SK-N-SH (cell line): ENCODE data around the gene SH3RF2.

ENCODE experiments used
- EZH2phosphoT487 ChIP-seq: fragments of 200-600 bp; sonication (generic); IDR thresholded peaks from 2 replicates; pipeline ENCODE4 v1.6.1; 2017; ENCODE audit warnings: low read depth, mixed run types, mild to moderate bottlenecking, antibody characterized with exemption, moderate library complexity, borderline replicate concordance
- TF ChIP-seq, protein P1 (sequence below): fragments of 200-600 bp; sonication (generic); IDR thresholded peaks from 2 replicates; pipeline ENCODE4 v1.6.1; 2017; ENCODE audit warnings: antibody characterized with exemption, mild to moderate bottlenecking, moderate library complexity

DNA sequence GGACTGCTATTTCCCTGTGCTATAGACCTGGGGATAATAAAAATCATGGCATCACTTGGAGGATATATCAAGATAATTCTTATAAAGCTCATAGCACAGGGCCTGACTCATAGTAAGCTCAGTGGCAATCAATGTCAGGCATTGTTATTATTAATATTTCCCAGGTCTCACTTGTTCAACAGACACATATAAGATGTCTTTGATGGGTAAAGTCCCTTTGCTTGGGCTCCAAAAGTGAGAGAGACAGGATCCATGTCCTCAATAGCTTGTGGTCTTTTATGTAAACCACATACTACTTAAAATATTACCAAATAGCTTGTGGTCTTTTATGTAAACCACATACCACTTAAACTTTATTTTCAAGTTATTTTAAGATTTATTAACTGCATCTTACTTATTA, 11.2 kb downstream of the SH3RF2 start:
- no peak for TF ChIP-seq EZH2phosphoT487
- TF ChIP-seq, protein P1, sequence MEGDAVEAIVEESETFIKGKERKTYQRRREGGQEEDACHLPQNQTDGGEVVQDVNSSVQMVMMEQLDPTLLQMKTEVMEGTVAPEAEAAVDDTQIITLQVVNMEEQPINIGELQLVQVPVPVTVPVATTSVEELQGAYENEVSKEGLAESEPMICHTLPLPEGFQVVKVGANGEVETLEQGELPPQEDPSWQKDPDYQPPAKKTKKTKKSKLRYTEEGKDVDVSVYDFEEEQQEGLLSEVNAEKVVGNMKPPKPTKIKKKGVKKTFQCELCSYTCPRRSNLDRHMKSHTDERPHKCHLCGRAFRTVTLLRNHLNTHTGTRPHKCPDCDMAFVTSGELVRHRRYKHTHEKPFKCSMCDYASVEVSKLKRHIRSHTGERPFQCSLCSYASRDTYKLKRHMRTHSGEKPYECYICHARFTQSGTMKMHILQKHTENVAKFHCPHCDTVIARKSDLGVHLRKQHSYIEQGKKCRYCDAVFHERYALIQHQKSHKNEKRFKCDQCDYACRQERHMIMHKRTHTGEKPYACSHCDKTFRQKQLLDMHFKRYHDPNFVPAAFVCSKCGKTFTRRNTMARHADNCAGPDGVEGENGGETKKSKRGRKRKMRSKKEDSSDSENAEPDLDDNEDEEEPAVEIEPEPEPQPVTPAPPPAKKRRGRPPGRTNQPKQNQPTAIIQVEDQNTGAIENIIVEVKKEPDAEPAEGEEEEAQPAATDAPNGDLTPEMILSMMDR = no peak
